Left renal pelvis (tissue), 4 donors: ENCODE results near the gene SMIM45.

Source experiments
- DNase-seq, 4 donors: peaks; one replicate each; pipeline ENCODE4 v3.0.0-alpha.2; 2013; ENCODE audit warnings: low read depth in 4 of 4, low spot score in 3 of 4

Gene SMIM45

DNA sequence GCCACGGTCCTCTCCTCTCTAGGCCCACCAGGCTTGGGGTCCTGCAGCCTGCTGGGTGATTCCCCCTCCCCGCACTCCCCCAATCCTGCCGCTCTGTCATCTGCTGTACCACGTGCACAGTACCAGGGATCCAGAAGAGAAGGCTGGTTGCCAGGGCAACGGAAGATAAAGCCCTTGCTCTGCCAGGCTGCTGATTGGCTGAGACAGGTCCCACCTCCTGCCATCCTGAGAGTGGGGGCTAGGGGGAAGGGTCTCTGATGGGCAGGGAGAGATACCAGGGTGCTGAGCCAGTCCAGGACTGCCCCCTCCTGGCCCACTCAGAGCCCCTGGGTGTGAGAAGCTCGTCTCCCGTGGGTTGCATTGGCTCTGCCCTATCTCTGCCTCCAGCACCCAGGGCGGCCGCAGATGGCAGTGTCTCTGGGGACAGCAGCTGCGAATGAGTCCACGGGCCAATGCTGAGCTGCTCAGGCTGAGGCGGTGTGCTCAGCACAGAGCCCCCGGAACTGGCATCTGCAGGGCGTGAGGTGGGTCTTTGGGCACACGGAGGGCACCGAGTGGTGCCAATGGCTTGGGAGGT is at the start of gene SMIM45:
TSS of gene SMIM45 (plus strand) at position 253 of the 577 bp plus-strand sequence.
- no peak for DNase-seq

DNA sequence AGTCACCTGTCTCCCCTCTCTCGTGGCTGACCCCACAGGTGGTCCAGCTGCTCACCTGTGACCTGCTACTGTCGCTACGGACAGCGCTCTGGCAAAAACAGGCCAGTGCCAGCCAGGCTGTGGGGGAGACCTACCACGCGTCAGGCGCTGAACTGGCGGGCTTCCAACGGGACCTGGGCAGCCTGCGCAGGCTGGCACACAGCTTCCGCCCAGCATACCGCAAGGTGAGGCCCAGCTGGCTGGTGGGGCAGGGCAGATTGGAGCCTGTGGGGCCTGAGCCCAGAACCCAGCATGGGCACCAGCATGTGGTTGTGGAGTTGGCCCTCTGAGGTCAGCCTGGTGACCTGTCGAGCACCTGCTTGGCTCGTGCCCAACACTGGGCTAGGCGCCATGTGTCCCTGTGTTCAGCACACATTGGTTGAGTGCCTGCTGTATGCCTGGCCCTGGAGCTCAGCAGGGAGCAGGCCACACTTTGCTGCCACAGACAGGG is 49.0 kb upstream of the SMIM45 start:
- no peak for DNase-seq

DNA sequence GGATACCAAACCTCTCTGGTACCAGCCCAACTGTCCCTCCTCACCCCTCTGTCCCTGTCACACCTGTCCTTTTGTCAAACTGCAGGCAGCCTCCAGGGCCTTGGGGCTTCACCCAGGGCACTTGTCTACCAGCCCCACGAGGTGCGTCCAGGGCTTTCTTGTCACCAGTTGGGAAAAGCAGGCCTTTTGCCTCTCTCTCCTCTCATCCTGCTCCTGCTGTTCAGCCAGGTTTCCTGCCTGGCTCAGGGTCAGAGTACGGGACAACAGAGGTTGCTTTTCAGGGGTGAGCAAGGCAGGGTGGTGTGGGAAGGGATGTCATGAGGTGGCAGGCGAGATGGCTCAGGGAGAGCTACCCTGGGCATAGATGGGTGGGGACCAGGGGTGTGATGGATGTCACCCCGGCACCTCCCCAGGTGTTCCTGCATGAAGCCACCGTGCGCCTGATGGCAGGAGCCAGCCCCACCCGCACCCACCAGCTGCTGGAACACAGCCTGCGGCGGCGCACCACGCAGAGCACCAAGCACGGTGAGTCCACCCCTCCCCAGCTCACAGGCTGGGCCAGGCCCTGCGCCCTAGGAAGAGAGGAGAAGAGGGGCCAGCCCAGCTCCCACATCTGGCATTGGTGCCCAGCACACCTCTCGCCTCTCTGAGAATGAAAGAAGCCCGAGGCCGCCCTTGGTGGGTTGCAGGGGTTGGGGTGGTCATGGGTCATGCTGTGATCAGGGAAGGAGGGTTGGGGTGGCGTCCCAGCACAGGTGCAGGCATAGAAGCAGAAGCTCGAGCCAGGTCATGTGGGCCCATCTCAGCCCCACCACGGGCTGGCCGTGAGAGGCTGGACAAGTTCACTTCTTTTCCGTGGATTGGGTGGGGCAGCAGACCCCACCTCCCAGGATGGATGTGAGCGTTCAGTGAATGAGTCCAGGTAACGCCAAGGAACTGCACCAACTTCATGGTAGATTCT is 47.2 kb upstream of the SMIM45 start:
- no peak for DNase-seq

DNA sequence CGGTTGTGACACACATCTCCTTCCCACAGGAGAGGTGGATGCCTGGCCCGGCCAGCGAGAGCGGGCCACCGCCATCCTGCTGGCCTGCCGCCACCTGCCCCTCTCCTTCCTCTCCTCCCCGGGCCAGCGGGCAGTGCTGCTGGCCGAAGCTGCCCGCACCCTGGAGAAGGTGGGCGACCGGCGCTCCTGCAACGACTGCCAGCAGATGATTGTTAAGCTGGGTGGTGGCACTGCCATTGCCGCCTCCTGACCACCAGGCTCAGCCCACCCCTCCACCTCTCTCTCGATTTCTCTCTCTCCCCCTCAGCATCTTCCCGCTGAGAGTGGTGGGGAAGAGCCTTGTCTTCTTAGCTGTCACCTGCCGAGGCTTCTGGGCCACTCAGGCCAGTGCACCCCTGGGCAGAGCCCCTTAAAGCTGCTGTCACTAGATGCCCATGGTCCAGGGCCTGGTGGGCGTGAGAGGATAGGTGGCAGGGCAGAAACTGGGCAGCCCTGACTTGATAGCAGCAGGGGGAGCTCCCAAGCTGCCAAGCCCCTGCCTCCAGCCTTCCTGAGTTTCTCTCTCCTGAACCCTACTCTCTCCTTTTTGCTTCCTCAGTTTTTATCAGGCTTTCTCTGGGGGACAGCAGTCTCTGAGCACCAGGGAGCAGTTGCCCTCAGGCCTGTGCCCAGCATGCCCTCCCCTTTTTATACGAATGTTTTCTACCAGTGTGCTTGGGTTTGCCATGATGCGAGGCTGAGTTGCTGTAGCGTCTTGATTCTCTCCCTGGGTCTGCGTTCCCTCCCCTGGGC is 46.3 kb upstream of the SMIM45 start:
- DNase-seq = no peak

DNA sequence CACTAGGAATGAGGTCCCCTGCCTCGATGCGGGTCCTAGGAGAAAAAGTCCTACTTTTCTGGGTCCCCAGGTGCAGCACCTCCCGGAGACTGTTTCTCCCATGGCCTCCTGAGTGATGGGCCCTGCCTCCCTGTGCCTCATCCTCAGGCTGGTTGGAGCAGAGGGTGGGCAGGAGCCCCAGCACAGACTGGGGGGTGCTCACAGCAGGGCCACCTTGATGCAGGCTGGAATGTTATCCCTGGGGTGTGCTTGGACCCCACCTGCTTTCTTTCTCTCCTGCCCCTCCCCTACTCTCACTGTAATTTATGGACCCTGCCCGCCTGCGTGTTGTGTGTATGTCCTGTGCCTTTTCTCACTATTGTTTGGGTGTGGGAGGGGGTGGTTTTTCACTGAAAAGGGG is 45.1 kb upstream of the SMIM45 start:
- no peak for DNase-seq

DNA sequence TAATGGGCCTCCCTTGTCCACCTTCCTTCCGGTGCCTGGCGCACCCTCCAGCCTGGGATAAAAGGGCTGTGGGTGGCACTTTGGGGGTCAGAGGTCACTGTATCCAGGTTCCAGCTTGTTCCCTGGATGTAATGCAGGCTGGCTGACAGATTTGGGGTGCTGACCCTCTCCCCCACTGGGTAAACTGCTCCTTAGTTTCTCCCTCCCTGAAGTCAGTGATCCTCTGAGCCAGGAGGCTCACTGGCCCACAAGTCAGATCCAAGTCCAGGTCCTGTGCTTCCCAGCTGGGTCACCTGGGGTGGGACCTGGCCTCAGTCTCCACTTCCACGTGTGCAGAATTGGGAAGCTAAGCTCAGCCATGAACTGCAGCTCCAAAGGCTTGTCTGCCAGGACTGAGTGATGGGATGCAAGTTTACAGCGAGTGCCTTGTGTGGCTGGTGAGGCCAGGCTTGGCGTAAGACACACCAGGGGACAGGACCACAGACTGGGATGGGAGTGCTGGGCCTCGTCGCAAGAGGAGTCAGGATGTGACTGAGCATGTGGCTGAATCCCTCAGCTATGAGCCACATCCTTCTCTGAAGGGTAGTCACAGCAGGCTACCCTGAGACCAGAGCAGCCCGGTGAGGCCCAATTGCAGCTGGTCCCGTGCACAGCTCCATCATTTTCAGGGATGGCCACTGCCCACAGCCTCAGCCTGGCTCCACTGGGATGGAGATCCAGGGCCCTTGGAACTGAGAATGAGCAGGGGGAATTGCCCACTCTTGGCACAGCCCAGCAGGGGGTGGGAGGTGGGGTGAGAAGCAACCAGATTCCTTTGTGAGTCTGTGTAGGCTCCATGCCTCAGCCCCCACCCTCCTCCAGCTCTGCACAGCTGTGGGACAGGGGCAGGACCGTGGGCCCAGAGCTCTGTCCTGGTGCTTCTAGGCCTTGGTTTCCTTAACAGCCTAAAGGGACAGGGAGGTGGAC is 44.2 kb upstream of the SMIM45 start:
- DNase-seq = no peak

DNA sequence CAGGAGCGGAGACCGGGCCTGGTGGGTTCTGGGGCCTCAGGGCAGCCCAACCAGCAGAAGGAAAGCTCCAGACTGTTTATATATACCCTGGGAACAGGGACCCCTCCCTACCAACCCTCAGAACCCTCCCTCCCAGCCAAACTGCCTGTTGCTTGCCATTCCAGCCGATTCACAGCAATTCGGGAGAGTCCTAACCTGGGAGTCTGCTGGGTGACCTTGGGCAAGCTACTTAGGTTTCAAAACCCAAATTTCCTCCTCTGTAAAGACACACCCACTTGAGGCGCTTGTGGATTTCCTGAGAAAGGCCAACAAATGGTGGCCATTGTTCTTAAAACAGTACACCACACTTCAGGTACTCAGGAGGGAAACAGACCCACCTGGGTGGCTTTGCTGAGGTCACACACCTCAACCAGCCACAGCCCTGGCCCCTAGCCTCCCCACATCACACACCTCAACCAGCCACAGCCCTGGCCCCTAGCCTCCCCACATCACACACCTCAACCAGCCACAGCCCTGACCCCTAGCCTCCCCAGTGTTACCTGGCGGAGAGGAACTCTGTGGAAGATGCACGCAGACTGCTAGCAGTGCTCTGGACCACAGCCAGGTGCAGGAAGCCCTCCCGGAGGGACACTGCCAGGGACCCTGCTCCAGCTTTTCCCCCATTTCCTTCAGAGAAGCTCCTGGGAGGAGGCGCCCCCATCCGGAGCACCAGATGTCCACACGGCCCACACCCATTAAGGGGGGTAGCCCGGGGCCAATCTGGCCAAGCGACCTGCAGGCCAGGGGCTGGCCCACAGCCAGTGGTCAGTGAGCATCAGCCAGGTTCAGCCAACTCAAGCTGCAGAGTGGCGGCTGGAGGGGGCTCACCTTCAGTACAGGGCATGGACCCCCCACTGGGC is 43.3 kb upstream of the SMIM45 start:
- DNase-seq = no peak

DNA sequence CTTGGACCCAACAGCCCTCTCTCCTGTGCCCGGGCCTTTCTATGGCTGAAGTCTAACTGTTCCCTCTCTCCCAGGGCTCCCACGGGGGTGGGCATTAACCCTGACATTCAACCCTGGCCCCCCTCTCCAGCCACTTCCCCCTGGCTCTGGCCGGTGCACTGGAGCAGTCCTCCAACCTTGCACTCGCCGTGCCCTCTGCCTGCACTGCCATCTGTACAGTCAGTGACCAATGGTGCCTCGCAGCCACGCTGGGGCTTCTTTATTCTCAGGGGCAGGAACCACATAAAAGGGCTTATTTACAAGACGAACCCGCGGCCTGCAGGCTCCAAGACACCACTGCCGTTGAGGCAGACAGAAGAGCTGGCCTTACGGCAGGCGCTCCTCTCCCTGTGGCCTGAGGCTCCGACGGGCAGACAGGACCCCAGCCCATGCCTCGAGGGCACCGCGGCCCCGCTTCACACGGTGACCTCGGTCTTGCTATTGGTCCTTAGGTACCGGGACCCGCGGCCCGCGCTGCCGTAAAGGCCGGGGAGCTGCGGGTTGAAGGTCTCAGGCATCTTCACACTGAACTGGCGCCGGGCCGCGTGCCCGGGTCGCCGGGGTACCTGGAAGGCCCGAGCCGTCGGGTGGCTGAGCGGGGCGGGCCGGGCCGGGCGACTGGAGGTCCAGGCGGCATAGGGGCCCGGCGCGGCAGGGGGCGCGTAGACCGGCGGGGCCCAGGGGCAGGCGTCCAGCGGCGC is 42.5 kb upstream of the SMIM45 start:
- DNase-seq = no peak

DNA sequence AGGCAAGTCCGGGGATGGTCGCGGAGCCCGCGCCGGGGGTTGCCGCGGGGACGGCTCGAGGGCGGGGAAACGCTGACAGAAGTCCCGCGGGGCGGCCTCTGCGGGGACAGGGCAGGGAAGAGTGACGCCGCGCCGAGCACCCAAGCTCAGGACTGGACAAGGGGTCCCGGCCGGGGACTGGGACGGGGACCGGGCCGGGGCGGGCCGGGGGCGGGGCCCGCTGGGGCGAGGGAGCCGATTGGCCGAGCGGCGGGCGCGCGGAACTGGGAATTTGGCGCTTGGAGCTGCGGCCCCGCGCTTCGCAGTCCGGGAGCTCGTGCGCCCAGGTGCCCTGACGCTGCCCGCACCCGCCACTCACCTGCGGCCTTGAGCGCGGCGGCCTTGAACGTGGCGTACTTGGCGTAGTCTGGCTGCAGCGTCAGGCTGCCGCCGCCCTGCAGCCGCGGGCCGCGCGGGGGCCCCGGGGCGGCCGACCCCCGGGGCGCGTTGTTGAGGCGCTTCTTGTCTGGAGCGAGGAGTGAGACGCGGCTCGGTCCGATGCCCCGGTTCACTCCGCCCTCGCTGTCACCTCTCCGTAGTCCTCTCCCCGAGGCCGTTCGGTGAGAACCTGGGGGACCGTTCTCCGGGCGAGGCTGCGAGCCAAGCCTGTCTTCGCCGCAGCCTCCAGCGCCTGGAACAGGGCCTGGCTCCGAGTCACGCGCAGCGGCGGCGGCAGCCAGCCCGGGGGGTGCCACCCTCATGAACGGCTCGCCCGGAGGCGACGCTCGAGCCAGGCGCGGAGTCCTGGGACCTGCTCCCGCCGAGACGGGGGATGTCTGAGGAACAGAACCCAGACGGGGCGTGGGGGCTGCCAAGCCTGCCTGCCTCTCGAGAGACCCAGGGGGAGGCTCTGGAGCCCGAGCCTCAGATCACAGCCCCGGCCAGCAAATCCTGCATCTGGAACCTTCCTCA is 41.6 kb upstream of the SMIM45 start:
- no peak for DNase-seq

DNA sequence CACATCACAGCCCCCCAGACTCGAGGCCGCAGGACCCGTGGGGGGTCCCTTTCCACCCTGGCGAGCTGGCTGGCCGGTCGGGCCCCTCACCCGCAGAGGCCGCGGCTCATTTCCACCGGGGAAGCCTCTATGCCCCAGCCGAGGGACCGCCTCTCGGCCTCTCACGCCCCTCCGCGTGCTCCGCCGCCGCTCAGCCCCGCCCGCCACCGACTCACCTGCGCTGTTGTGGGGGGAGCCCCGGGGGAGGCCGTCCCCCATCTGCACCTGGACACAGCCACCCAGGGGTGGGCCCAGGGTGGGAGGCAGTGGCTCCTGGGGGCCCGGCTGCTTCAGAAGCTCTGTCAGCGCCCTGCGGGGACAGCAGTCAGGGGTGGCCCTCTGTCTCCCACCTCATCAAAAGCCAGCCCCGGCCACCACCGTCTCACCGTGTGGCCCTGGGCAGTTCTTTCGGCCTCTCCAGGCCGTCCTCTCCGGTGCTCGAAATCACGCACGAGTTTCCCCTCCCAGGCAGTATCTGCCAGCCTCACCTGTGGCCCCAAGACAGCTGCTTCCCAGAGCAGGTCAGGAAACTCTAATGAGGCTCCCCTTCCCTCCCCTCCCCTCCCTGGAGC is 40.8 kb upstream of the SMIM45 start:
- DNase-seq = no peak

DNA sequence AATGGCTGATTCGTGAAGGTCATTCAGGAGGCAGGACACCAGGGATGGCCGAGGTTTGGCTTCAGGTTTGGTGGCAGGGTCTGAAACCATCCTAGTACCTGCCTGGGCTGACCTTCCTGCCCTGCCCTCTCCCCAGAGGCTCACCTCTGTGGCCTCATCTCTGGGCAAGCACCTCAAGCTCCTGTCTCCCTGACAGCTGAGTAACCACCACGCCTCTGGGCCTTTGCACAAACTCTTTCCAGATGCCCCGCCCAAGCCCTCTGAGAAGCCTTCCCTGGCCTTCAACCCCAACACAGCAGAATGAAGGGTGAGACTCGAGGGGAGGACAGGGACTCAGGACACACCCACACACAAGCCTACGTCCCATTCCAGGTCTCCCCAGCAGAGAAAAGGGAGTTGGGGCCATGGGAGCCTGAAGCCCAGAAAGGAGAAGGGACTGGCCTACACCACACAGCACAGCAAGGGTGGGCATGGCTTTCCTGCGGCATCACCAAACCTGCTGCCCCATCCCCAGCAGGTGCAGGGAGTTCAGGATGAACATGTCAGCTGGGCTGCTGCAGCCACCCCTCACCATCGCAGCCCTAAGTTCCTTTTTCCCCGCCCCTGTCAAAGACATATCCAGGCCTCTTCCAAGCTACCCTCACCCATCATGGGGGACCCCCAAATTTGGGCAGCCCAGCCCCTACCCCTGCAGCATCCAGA is 39.5 kb upstream of the SMIM45 start:
- DNase-seq = no peak

DNA sequence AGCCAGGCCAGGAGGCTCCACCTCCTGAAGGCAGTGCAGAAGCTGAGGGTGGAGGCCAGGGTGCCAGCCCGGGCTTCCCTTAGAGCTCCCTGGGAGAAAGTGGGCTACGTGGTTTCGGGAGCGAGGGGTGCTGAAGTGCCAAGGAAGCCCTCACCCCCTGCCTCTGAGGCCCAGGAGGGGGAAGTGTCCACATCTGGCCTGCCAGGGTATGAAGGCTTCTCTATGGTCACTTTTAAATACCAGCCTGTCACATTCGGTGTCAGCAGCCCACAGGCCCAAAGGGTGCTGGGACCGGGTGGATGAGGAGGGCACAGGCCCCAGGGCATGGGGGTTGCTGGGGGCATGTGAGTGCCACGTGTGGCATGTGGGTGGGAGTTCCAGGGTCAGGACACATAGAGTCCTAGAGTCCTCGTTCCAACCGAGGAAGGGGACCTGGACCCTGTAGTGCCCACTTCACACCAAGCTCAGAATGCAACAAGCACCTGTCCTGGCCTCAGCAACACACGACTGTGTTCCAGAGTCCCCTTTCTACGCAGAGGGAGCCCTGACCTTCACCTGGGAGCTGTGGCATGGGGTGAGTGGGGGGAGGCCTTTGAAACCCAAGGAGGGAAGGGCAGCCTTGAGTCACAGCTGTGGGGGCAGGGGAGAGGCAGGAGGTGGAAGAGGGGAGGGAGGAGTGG is 38.8 kb upstream of the SMIM45 start:
- no peak for DNase-seq

DNA sequence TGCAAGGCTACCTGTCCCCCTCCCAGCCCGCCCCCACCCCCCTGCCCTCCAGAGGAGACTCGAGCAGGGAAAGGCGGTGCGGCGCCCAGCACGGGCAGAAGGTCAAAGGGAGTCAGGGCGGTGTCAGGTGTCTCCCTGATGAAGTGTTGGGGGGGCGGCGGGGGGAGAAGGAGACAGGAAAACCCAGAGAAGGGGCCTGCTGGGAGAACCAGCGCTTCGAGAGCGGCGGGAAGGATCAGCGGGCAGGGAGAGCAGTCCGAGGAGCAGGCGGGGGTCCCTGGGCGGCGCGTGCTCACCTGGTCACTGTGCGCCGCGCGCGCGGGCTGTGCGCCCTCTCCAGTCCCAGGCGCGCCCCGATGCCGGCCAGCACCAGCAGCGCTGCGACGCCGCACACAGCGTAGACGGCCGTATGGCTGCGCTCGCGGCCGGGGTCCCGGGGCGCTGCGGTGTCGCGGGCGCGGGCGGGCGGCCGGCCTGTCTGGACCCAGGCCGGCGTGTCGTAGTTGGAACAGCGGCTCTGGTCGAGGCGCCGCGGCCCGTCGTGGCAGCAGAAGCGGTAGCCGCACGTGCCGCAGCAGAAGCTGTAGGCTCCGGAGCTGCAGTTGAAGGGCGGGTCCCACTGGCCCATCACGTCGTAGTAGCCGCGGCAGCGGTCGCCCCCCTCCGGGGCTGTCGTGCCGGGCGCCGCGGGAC is 38.0 kb upstream of the SMIM45 start:
- no peak for DNase-seq

DNA sequence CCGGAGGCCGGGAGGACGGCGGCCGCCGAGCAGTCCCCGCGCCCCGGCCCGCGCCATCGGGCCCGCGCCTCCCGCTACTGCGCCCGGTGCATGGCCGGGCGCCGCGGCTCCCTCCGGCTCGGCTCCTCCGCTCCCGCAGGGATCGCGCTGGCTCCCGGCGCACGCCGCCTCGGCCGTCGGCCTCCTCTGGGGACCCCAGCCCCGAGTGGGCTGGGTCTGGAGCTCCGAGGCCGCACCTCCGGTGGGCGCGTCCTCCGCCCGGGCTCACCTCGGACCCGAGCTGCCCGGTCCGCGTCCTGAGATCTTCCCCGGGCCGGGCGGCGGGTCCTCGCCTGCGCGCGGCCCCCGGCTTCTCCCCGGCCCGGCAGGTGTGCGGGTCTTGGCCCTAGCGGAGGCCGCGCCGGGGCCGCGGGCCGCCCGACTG is 37.3 kb upstream of the SMIM45 start:
- no peak for DNase-seq
